GM12801 (cell line): ENCODE data around the gene PLA2G12A.

Experiments used
- CTCF ChIP-seq: IDR thresholded peaks from one replicate; pipeline ENCODE4 v1.5.1; 2011; ENCODE audit warnings: control low read depth; ENCODE audit not compliant: insufficient read length; ENCODE audit errors: extremely low read depth

PLA2G12A gene

DNA sequence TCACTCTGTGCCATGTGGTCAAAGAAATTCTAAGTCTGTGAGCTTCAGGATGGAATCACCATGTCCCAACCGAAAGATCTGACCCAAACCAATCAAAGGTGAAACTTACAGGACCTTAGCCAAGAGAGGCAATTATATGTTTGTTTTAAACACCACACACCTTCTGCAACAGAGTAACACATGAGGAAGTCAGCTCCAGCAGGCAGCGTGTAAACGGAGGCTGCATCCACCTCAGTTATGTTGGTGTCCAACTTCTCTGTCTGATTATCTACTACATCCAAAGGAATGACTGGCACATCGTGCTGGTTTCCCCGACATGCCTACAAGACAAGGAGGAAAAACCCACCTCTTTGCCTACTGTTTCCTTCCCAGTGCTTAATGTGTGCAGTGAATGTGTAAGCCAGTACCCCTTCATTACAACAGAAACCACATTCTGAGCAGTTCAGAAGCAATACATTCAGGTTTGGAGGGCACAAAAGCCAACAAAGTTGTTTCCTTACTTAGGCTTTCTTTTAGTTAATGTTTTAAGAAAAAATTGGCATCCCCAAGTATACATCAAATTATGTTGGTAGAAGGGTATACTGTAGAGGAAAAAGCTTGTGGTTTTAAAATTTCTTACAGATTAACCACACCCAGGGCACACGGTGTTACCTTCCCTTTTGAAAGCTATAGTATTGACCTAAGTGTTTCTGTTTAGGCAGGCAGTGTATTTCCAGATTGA is 39.0 kb downstream of the PLA2G12A start:
- no peak for TF ChIP-seq CTCF

GRCh38 chr4:109684727-109685126 is 45.1 kb downstream of the PLA2G12A start:
- no peak for TF ChIP-seq CTCF

DNA sequence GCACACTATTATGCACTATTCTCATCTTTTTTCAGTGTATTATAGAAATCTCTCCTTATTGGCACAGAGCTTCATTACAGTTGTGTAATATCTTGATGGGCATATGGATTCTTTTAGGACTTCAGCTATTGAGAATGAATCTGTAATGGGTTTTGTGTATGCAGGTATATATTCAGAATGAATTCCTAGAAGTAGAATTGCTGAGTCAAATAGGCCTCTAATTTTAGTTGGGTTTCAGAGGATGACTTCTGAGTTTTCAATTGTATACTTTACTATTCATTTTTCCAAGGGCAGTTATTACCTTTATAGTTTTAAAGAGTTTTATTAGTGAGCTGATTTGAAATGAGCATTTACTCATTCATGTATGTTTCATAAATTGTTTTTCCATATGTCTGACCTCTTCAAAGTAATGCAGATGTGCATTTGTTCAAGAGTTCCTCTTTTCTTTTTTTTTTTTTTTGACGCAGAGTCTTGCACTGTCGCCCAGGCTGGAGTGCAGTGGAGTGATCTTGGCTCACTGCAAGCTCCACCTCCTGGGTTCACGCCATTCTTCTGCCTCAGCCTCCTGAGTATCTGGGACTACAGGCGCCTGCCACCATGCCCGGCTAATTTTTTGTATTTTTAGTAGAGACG is 46.1 kb downstream of the PLA2G12A start:
- no peak for TF ChIP-seq CTCF

DNA sequence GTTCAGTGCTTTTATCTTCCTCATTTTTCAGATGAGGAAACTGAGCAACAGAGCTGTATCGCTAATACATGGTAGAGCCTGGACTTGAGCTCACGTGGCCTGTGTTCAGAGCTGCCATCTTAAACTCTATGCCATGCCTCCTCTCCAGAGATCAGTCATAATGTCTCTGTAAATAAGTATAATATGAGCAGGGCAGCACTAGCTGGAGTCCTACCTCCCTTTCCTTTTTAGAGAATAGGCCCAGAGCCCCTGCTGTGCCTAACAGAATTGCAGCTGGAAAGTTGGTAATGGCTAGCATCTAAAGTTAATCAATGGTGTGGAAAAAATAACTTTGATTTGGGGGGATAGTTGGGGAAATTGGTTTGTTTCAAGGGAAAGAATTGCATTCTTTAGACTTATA is 47.0 kb downstream of the PLA2G12A start:
- TF ChIP-seq CTCF, result no peak

GRCh38 chr4:109676886-109677285 is 53.0 kb downstream of the PLA2G12A start:
- no peak for TF ChIP-seq CTCF

DNA sequence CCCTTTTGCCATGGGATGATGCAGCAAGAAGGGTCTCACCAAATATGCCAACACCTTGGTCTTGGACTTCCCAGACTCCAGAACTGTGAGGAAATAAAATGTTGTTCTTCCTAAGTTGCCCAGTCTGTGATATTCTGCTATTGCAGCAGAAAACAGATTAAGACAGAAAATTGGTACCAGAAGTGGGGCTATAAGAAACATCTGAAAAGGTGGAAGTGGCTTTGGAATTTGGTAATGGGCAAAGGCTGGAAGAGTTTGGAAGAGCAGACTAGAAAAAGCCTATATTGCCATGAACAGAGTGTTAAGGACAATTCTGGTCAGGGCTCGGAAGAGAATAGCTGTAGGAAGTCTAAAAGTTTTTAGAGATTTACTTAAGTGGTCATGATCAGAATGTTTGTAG is 54.0 kb downstream of the PLA2G12A start:
- no peak for TF ChIP-seq CTCF

DNA sequence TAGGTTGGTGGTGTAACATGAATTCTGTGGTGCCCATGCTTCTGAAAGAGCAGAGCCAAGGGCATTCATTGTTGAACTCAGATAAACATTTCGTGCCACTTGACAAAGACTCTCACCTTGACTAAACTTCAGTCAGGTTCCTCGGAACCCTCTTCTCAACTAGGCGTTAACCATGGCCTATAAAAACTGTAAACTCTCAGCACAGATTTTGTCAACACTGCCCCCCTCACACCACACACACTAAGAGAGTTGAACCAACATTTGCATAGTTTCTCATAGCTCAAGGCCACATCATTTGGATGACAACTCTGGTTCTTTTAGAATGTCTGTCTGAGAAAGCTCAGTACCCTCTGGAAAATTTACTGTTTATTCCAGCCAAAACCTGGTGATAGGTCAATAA is 54.7 kb downstream of the PLA2G12A start:
- TF ChIP-seq CTCF, result no peak
